RWPE2 (cell line): Measurements from ENCODE around the gene PRC1.
"Not testable (repeated sequence)": the region's sequence is repeated elsewhere in the genome, so short reads cannot be mapped to it uniquely, and the experiment has no call there.

Experiments
- ATAC-seq: fragments of 200-7000 bp; cut with Tn5 transposase; 3 replicates; pipeline ENCODE4 v1.9.1; 2021; ENCODE audit warnings: low read depth
- DNase-seq: peaks from one replicate; pipeline ENCODE4 v3.0.0-alpha.2; 2020; ENCODE audit warnings: low spot score
- H3K27ac ChIP-seq: fragments of 450-650 bp; 2 replicates; pipeline ENCODE4 v1.5.1; 2017; ENCODE audit warnings: mild to moderate bottlenecking; ENCODE audit not compliant: poor library complexity, severe bottlenecking
- H3K27me3 ChIP-seq: fragments of 250-450 bp; sonication (Bioruptor Pico); 2 replicates; pipeline ENCODE4 v1.5.1; 2021; ENCODE audit warnings: mild to moderate bottlenecking, moderate library complexity; ENCODE audit not compliant: insufficient read depth, poor library complexity, severe bottlenecking
- H3K36me3 ChIP-seq: fragments of 250-450 bp; sonication (Bioruptor Pico); 2 replicates; pipeline ENCODE4 v1.5.1; 2020; ENCODE audit warnings: low read depth, mild to moderate bottlenecking, moderate library complexity
- H3K4me1 ChIP-seq: fragments of 250-450 bp; sonication (Bioruptor Pico); 2 replicates; pipeline ENCODE4 v1.5.1; 2021; ENCODE audit warnings: mild to moderate bottlenecking, moderate library complexity; ENCODE audit not compliant: insufficient read depth, poor library complexity, severe bottlenecking
- H3K4me3 ChIP-seq: fragments of 250-450 bp; sonication (Bioruptor Pico); 2 replicates; pipeline ENCODE4 v1.5.1; 2021; ENCODE audit warnings: mild to moderate bottlenecking, moderate library complexity; ENCODE audit not compliant: severe bottlenecking
- H3K9me3 ChIP-seq: fragments of 250-450 bp; sonication (Bioruptor Pico); 2 replicates; pipeline ENCODE4 v1.5.1; 2021; ENCODE audit warnings: mild to moderate bottlenecking, moderate library complexity; ENCODE audit not compliant: severe bottlenecking
- CTCF ChIP-seq: fragments of 450-650 bp; IDR thresholded peaks from one replicate; pipeline ENCODE4 v1.5.1; 2017; ENCODE audit warnings: mild to moderate bottlenecking, moderate library complexity; ENCODE audit not compliant: poor library complexity, severe bottlenecking

The PRC1 gene

GRCh38 chr15:90924375-90924774 is 70.0 kb downstream of the PRC1 start:
- Histone ChIP-seq H3K27me3 (no peaks in the 10 kb centered on the region), H3K9me3 (no peaks in the 10 kb centered on the region), H3K36me3 (0 out of 2 replicates have a peak, but pooled peaks cover 6% of the 10 kb centered on the region), H3K4me1 (peaks cover 7% of the 10 kb centered on the region), H3K4me3 (no peak overlapping the region), H3K27ac (no peak overlapping the region)
- DNase-seq = no peak
- no peak for TF ChIP-seq CTCF
- ATAC-seq = no peak

- H3K27me3 ChIP-seq, H3K9me3 ChIP-seq, H3K27ac ChIP-seq, DNase-seq, H3K4me1 ChIP-seq, ATAC-seq, H3K4me3 ChIP-seq: not testable (repeated sequence)
- peaks cover 13% of the 10 kb centered on the region; the same call in 1 of the 2 replicates for H3K36me3 ChIP-seq
Measured at GRCh38 chr15:90922712-90923322, 71.5 kb downstream of the PRC1 start.

- Histone ChIP-seq H3K4me1 (no peaks in the 10 kb centered on the region), H3K36me3 (peaks cover 13% of the 10 kb centered on the region; the same call in 1 of the 2 replicates), H3K9me3 (no peaks in the 10 kb centered on the region), H3K4me3 (no peak overlapping the region), H3K27ac (no peak overlapping the region), H3K27me3 (no peaks in the 10 kb centered on the region)
- ATAC-seq = no peak
- DNase-seq = no peak
- no peak for TF ChIP-seq CTCF
Measured at GRCh38 chr15:90921887-90922286, 72.4 kb downstream of the PRC1 start.

- H3K27ac ChIP-seq = no peak overlapping the region
- no peaks in the 10 kb centered on the region for H3K9me3 ChIP-seq
- no peak for TF ChIP-seq CTCF
- ATAC-seq (no peak), DNase-seq (no peak)
- H3K36me3 ChIP-seq = peaks cover 16% of the 10 kb centered on the region; the same call in 1 of the 2 replicates
- no peak overlapping the region for H3K4me3 ChIP-seq
- H3K4me1 ChIP-seq = no peaks in the 10 kb centered on the region
- no peaks in the 10 kb centered on the region for H3K27me3 ChIP-seq
Measured at GRCh38 chr15:90918835-90919234, 75.5 kb downstream of the PRC1 start.

- TF ChIP-seq CTCF = no peak
- Histone ChIP-seq H3K4me1 (no peaks in the 10 kb centered on the region), H3K36me3 (peaks cover 16% of the 10 kb centered on the region; the same call in 1 of the 2 replicates), H3K4me3 (no peak overlapping the region), H3K27me3 (no peaks in the 10 kb centered on the region), H3K9me3 (no peaks in the 10 kb centered on the region), H3K27ac (no peak overlapping the region)
- no peak for DNase-seq
- no peak for ATAC-seq
Measured at GRCh38 chr15:90918034-90918788, 76.1 kb downstream of the PRC1 start.
